ENCODE measurements around the gene CDC42EP4.
A peak's percentile ranks its signal among the peaks of the same experiment; 100 is the strongest.

CDC42EP4 gene, protein sequence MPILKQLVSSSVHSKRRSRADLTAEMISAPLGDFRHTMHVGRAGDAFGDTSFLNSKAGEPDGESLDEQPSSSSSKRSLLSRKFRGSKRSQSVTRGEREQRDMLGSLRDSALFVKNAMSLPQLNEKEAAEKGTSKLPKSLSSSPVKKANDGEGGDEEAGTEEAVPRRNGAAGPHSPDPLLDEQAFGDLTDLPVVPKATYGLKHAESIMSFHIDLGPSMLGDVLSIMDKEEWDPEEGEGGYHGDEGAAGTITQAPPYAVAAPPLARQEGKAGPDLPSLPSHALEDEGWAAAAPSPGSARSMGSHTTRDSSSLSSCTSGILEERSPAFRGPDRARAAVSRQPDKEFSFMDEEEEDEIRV

DNA sequence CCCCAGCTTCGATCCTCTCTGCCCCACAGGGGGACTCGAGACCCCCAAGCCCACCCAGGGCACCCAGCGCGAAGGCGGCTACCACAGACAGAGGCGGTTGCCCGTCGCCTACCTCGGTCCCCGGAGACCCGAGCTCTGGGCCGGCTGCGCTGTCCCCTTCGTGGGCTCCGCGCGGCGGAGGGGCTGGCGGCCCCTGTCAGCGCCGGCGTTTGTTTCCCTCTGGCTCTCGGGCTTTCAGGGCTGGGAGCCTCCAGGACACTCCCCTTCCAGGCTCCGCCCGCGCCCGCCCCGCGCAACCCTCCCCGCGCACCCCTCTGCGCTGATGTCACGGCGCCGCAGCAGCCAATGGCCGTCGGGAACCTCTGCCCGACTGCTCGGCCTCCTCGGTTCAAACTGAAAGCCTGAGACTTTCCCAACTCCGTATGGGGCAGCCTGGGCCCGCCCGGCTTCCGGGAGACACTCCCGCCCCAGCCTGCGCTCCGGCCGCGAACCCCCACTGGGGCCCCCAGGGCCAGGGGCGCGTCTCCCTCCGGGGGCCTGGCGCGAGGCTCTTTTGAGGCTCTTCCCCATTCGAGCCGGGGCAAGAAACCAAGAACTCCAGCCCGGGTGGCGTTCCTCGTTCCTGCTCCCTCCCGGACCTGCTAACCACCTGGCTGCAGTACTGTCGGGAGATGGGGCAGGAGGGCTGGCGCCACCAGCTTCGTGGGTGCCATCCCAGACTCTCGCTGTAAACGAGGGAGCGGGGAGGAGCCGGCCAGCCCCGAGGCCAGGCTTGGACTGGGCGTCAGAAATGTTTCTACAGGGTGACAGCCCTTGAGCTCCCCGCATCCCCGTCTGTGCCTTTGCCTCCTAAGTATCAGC is at the start of gene CDC42EP4:
TSS of gene CDC42EP4 (minus strand) at position 221 of the 861 bp plus-strand sequence. CDS start 25,501 bp downstream, outside the sequence.
- DNase-seq (ENCODE audit: low spot score): peak; percentile 95

DNA sequence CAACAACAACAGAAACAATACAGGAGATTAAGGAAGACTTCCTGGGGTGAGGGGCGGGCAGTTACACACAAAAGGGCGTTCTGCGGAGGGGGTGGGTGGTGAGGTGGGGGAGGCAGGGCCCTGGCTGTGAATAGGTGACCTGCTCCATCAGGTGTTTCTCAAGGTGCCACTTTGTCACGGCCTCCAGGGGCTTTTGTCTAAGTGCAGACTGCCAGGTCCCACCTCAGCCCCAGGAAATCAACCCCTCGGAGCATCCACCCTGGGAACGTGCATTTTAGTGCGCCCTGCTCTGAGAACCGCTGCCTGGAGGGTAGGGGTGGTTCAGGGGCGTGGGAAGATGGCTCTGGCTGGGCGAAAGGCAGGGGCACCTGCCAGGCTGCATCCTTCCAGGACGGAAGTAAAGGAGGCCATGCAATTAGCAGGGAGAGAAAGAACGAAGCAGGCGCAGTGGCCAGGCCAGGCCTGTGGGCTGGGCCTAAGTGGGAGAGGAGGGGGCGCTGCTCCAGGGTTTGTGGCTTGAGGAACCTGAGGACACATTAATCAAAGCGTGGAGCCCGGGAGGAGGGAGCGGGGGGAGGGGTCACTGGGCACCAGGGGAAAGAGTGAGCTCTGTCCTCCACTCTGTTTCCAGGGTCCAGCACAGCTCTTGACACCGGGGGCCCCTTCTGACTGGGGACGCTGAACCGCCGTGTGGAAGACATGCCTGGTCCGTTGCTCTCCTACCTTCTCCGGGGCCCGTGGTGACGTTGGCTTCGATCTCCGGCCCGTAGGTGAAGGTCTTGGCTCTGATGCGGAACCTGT is 49.4 kb upstream of the CDC42EP4 start:
- no peak for DNase-seq (ENCODE audit: low spot score)

DNA sequence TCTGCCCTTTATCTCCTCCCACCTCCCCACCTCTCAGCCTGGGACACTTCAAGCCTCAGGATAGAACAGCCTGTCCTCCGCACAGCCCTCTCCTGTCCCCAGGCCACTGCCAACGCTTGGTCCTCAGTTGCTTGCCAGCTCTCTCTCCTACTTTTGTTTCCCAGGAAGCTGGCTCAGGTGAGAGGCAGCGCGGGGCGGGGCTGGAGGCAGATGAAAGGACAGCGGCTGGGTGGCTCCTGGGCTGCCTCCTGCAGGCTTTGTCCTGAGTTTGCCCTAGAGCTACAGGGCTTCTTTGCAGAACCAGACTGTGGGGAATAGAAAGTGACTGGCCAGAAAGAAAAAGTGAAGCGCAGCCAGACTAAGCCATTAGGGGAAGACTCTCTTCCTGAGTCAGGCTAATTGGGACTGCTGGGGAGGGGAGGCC is 48.2 kb upstream of the CDC42EP4 start:
- no peak for DNase-seq (ENCODE audit: low spot score)

DNA sequence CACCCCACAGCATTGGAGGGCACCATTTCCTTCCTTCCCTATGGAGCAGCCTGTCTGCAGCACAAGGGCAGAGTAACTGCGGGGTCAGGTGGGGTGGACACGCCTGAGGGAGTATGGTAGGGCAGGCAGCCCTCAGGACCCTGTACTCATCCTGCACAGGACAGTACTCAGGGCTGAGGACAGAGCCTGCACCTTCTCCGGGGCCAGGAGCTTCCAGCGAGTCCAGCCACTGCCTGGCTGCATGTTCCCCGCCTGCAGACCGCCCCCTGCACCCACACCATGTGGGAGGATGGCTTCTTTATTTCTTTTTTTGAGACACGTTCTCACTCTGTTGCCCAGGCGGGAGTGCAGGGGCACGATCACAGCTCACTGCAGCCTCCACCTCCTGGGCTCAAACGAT is 47.6 kb upstream of the CDC42EP4 start:
- DNase-seq (ENCODE audit: low spot score): no peak

DNA sequence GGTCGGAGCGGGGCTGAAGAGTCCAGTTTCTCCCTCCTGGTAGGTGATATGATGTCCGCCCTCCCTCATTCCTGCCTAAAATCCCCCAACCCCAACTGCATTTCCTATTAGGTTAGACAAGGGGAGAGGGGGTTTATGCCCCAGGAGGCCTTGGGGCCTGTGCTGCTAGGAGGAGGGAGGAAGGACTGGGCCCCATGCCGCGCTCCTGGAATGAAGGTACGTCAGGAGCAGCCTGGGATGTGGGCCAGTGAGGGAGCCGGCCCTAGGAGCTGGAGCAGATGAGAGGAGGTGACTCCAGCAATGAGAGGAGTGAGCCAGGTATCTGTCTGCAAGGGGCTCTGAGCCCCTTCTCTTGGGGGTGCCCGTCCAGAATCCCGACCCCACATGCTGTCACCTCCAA is 46.9 kb upstream of the CDC42EP4 start:
- DNase-seq (ENCODE audit: low spot score): no peak

DNA sequence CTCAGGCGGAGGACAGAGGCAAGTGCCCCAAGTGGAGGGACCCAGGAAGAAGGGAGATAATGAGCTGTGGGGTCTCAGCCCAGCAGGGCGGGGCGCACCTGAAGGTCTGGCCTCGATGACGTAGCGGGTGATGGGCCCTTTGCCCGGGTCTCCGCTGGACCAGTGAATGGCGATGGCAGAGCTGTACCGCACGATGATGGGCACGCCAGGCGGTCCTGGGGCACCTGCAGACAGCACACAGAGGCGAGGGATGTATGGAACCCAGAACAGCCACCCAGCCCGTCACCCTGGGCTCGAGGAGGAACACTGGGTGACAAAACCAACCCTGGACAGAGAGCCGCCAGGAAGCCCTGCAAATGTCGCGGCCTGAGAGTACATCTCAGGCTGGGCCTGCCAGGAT is 46.2 kb upstream of the CDC42EP4 start:
- no peak for DNase-seq (ENCODE audit: low spot score)

DNA sequence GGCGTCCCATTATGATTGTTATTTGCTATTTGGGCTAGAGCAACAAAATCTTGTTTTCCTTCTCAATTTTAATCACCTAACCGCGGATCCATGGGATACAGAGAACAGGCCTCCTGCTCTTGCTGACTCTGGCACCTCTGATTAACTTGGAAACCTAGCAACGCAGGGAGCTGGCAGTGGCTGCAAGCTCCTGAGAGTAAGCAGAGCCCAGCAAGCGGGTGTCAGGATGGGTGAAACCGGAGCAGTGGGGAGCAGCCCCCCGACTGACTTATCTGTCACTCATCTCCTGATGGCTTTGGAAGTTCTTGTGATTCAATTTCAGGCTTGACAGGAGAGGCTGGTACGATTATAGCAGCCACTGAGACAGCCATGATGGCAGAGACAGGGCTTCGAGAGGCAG is 45.5 kb upstream of the CDC42EP4 start:
- DNase-seq (ENCODE audit: low spot score): no peak

DNA sequence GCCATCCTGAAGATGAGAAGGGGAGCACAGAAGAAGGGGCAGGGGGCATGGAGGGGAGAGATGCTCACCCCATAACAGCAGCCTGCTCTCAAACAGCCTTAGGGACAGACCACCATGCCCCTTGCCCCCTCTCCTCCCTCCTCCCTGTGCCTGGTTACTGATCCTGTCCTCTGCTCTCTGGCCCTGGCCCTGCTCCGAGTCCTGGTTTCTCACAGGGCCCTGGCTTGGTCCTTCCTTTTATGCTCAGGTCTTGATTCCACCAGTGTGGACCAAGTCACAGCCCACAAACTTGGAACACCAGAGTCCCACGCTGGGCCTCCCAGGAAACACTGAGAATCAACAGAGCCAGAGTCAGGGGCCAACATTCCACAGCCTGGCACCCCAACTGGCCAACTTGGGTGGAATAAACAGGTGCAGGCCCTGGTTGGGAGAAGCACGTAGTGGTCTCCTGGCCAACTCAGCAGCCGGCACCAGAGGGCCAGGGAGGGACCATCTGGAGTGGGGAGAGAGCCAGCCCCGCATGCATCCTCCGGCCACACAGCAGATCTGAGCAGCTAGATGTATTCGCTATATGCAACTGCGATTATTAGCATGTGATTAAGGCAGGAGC is 44.9 kb upstream of the CDC42EP4 start:
- no peak for DNase-seq (ENCODE audit: low spot score)

DNA sequence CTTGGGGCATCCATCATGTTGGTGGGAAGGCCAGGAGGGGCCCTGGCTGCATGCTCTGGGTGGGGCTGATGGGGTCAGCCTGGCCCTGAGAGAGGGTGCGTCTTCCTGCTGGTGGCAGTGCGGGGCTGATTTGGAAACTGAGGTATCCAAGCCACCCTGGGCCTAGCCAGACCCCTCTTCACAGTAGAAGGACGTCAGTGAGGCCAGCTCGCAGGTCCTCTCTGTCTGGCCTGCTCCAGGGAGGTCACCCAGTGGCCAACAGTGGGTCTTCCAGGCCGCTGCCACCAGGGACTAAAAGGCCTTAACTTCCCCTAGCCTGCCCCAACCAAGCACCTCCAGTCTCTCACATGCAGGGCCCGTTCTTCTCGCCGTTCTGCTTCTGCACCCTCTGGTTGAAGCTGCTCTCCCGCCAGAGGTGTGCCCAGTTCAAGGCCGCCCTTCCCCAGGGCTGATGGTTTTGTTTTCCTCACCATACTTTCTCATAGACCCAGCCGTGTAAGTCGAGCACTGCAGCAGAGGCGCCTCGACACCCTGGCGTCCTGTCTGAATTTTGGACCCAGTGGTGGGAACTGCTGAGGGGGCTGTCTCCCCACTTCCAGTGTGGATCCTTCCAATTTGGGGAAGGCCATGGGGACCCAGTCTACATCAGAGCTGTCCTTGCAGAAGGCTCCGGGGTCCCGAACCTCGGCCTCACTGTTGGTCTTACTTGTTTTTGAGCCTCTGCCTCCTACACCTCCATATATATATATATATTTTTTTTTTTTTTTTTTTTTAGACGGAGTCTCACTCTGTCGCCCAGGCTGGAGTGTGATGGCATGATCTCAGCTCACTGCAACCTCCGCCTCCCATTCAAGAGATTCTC is 42.9 kb upstream of the CDC42EP4 start:
- no peak for DNase-seq (ENCODE audit: low spot score)

DNA sequence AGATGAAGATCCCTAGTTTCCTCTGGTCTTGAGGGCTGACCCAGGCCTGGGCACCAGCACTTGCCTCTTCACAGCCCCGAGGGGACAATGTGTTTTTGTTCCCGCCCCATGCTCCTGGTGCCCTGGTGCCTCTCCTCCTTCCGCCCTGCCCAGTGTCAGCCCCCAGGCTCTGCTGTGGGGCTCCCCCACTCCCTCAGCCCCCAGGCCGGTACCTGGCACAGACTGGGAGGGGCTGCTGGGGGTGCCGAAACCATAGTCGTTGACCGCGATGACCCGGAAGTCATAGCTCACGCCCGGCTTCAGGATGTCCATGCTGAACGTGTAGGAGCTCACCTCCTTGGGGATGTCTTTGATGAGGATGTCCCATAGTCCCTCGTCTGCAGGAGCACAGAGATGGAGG is 40.5 kb upstream of the CDC42EP4 start:
- no peak for DNase-seq (ENCODE audit: low spot score)

DNA sequence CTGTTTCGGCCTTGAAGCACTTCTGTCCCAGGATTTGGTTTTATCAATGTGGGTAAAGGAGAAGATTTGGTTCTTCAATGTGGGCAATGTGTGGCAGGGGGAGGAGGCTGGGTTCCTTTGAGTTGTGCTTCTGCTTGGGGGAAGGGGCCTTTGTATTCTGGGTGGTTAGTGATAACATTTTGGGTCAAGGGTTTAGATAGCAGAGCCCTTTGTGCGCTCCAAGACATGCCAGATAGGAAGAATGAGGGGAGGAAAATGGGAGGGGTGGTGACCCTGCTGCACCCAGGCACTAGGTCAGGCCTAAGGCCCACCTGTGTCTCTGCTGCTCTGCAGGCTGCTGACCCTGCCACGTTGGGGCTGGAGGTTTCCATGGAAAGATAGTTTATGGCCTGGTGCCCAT is 40.0 kb upstream of the CDC42EP4 start:
- no peak for DNase-seq (ENCODE audit: low spot score)

DNA sequence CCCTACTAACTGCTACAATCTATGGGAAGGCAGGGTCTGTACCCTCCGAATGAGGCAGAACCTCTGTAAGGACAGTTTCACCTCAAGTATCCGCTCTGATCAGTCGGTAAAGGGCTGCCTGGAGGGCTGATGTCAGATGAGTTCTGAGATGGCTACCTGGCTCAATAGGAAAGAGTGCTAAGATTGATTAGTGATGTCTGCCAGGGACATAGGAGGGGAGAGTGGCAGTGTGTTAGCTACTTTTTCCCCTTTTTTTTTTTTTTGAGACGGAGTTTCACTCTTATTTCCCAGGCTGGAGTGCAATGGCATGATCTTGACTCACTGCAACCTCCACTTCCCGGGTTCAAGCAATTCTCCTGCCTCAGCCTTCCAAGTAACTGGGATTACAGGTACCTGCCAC is 39.1 kb upstream of the CDC42EP4 start:
- no peak for DNase-seq (ENCODE audit: low spot score)

DNA sequence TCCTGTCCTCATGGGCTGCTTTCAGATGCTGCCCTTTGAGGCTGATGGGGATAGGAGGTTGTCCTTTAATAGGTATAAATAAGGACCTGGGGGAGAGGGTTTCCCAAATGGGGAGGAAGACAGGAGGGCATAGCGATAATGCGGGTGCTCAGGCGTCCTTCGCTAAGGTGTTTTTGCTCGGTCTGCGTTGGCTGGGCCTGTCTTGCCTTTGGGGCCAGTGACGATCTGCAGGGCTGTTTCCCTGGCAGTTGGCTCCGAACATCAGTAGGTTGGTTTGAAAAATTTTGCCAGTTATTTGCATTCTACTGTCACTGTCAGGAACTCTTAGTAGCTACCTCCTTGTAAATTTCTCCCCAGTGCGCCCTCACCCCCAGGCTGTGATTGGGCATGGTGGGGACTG is 37.8 kb upstream of the CDC42EP4 start:
- no peak for DNase-seq (ENCODE audit: low spot score)

DNA sequence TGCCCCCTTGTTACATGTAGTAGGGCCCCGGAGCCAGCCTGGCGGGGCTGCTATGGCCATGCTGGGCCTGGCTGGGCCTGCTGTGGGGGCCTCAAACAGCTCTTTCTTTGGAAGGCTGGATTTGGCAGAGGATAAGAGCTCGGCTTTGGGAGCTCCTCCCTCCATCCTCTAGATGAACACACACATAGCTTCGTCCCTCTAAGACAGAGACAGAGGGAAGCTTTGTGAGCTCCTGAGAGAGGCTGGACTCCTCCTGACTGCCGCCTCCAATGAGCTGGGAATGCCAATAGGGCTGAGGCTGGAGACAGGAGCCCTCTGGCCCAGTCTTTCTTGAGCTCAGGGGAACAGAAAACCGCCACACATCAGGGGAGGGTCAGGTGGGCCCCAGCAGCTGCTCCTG is 37.3 kb upstream of the CDC42EP4 start:
- no peak for DNase-seq (ENCODE audit: low spot score)

DNA sequence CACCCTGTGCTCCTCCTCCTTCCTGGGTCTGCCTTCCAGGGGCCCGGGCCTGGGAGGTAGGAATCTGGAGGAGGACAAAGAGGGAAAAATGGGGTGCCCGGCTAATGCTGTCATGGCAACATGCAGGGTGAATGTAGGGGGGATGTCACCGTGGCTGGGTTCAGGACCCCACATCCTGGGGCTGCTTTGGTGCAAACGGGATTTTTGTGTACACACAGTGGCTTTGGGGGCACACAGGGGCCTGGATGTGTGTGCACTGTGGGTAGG is 37.0 kb upstream of the CDC42EP4 start:
- no peak for DNase-seq (ENCODE audit: low spot score)

DNA sequence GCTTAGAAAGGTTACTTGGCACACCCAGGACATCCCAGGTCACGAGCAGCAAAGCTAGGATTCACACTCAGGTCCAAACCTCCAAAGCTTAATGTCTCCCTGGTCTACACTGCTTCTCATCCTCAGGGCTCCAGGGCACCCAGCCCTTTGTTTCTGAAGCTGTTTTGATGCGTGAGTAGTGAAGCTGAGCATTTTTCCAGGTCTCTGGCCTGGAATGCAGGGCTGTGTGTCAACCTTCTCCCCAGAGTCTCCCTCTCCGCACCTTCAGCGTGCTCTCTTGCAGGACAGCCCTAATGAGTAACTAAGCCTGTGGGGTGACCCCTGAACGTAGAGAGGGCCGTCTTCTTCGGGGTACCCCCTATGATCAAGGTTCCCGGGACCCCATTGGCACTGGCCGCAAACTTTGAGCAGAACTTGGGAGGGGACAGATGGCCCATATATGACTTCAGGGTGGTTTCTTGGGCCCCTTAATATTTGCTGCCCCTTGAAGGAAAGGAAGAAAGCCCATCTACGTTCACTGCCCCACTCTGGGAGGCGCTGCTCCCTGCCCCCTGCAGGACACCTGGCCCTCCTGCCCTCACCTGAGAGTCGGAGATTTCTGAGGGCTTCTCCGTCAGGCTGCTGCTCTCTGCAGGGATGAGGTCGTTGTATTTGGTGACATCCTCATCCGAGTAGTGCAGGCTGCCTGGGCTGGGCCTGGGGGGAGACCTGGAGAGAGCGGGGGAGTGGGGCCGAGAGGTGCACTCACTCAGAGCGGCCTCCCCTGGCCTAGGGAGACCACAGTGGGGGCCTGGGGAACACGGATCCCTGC is 36.4 kb upstream of the CDC42EP4 start:
- no peak for DNase-seq (ENCODE audit: low spot score)

DNA sequence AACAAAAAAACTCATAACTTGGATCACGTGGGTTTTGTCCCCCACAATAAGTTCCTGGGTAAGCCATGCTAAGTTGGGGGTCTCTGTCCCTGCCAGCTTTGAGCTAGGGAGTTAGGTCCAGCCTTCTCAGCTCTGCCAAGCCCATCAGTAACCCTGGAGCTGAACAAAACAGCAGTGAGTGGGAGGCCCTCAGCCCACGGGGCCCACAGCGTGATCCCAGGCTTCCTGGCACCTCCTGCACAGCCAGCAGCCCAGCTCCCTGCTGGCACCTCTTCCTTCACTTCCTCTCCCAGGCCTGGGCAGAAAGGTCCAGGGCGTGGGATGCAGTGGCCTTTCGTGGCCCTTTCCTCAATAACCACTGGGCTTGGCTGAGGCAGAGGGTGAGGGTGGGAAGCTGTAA is 35.5 kb upstream of the CDC42EP4 start:
- DNase-seq (ENCODE audit: low spot score): no peak

DNA sequence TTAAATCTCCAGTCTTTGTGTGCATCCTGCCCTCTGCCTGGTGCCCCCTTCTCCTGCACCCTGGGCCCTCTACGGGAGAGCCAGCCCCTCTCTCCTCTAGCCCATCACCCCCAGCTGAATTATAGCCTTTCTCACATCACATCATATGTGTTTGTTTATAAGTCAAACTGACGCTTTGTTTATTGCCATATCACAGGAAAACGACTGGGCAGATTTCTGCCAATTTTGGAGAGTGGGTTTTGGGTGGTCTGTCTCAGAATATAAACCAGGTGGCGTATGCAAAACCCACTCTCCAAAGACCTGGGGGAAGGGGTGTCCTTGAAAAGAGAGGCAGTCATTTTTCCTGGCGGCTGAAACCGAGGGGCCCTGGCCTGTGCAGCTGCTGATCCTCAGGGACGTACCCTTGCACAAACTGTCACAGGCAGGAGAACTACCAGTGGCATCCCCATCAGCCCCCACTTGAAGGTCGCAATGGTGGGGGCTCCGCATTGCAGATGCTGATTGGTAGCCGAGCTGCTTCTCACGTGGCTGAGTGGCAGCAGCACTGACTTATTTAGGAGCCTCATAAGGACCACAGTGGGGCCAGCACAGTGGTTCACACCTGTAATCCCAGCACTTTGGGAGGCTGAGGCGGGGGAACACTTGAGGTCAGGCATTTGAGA is 34.8 kb upstream of the CDC42EP4 start:
- DNase-seq (ENCODE audit: low spot score): no peak

DNA sequence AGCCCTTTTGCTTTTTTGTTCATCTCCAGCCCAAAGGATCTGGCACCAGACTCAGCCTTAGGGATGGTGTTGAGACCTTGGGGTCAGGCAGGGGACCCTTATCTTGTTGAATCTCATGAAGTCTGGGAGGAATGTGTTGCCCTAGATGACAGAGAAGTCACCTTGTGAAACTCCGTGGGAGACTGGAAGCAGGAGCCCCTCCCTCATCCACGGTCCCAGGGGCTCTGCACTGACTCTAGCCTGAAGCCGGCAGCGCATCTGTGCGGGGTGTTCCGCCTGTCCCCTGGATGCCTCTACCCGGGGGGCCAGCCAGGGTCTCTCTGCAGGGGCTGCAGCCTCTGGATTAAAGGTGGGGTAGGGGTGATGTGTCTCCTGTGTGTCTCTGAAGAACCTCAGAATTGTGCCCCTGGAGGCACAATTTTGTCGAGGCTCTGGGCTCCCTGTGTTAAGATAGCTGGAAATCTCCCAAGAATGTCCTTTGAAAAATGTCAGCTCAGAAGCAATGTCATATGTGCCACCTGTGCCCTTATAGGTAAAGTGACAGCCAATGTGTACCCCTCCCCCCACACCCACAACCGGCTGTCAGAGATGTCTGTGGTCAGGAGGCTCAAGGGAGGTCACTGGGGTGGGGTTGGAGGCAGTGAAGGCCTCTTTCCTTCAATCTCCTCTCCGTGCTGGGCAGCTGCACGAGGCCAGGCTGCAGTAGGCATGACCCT is 32.1 kb upstream of the CDC42EP4 start:
- DNase-seq (ENCODE audit: low spot score): no peak
